AG09319 (cell line): ENCODE results near the gene JARID2.

Experiments
- DNase-seq: peaks from one replicate; pipeline ENCODE4 v3.0.0-alpha.2; 2010; ENCODE audit warnings: low read depth; ENCODE audit errors: extremely low read depth
- CTCF ChIP-seq: IDR thresholded peaks from 2 replicates; pipeline ENCODE4 v1.5.1; 2011; ENCODE audit warnings: low read depth, mild to moderate bottlenecking, inconsistent platforms, low read length, moderate library complexity

Gene JARID2

GRCh38 chr6:15569035-15569995 is 323.4 kb downstream of the JARID2 start:
- no peak for TF ChIP-seq CTCF

GRCh38 chr6:15570171-15570570 is 324.3 kb downstream of the JARID2 start:
- no peak for TF ChIP-seq CTCF
- no peak for DNase-seq

More at GRCh38 chr6:15569035-15569995, 323.4 kb downstream of the JARID2 start:
- no peak for DNase-seq
